GM12878 (cell line): ENCODE results near the gene SLC20A1. TPM values are rescaled to one million over a fixed set of nuclear protein-coding genes. Genes with fewer than 3 reads are reported as not detected.
A peak's percentile ranks its signal among the peaks of the same experiment; 100 is the strongest.

Experiments
- ATAC-seq: fragments of 200-7000 bp; cut with Tn5 transposase; 3 replicates; pipeline ENCODE4 v1.9.1; 2020; ENCODE audit warnings: mild to moderate bottlenecking, moderate library complexity
- BruUV-seq: library from RNA; stranded (reverse); fragments of 400-500 nt; replicated peaks from 2 replicates; lab custom pipeline; 2021; lab: Mats Ljungman, UMichigan
- CTCF ChIA-PET: fragments of 300-600 bp; sonication (Branson Sonifier 250); formaldehyde crosslinking; extraction: SDS; loops from one replicate; lab custom pipeline; 2021; ENCODE audit warnings: inconsistent platforms; lab: Yijun Ruan, JAX
- POLR2A ChIA-PET: fragments of 350-600 bp; formaldehyde crosslinking; extraction: SDS; loops from one replicate; lab custom pipeline; 2021; ENCODE audit warnings: inconsistent platforms; lab: Charles Lee
- RAD21 ChIA-PET: fragments of 300-600 bp; sonication (Branson Sonifier 250); formaldehyde crosslinking; loops from one replicate; lab custom pipeline; 2023; ENCODE audit warnings: antibody characterized with exemption; ENCODE audit not compliant: unreplicated experiment; lab: Charles Lee
- SMC1A ChIA-PET: fragments of 300-600 bp; sonication (Branson Sonifier 250); formaldehyde crosslinking; loops from one replicate; lab custom pipeline; 2023; ENCODE audit not compliant: unreplicated experiment, uncharacterized antibody; lab: Charles Lee
- DNase-seq: peaks from one replicate; pipeline ENCODE4 v3.0.0-alpha.2; 2011; ENCODE audit warnings: low read depth, low spot score
- FAIRE-seq: peaks from 3 replicates; lab custom pipeline; 2011; peaks lifted over from hg19 to GRCh38; lab: Jason Lieb, UNC
- H2AFZ ChIP-seq: 2 replicates; pipeline ENCODE4 v1.6.0; 2011; ENCODE audit warnings: low read depth, low read length, control low read depth; ENCODE audit not compliant: control insufficient read depth
- H3K27ac ChIP-seq: 2 replicates; pipeline ENCODE4 v1.5.1; 2011; ENCODE audit warnings: control low read depth; ENCODE audit not compliant: control insufficient read depth, insufficient read depth
- H3K27me3 ChIP-seq, 2 experiments: replicated peaks in 1 of 2; 2 replicates each; pipeline versions ENCODE4 v1.6.0 to v1.6.1; 2011; ENCODE audit warnings: low read length in 1 of 2; ENCODE audit not compliant: control insufficient read depth in 2 of 2, insufficient read depth in 2 of 2
- H3K36me3 ChIP-seq, 2 experiments: 2 replicates each; pipeline ENCODE4 v1.5.1; 2011; ENCODE audit warnings: low read length in 1 of 2; ENCODE audit not compliant: control insufficient read depth in 2 of 2, insufficient read depth in 2 of 2
- H3K4me1 ChIP-seq: 2 replicates; pipeline ENCODE4 v1.6.1; 2011; ENCODE audit warnings: mild to moderate bottlenecking, low read length, moderate library complexity, mixed read lengths; ENCODE audit not compliant: control insufficient read depth, insufficient read depth
- H3K4me2 ChIP-seq: 2 replicates; pipeline ENCODE4 v1.6.0; 2011; ENCODE audit warnings: control low read depth; ENCODE audit not compliant: control insufficient read depth, insufficient read depth
- H3K4me3 ChIP-seq: fragments of 200-600 bp; sonication (generic); 2 replicates; pipeline ENCODE4 v1.5.1; 2016
- H3K79me2 ChIP-seq: 2 replicates; pipeline ENCODE4 v1.6.0; 2011; ENCODE audit warnings: low read length; ENCODE audit not compliant: control insufficient read depth, insufficient read depth
- H3K9ac ChIP-seq: 2 replicates; pipeline ENCODE4 v1.8.0; 2011; ENCODE audit warnings: low read length, control low read depth, mixed read lengths; ENCODE audit not compliant: control insufficient read depth, insufficient read depth
- H3K9me3 ChIP-seq: replicated peaks from 3 replicates; pipeline ENCODE4 v1.5.1; 2011; ENCODE audit warnings: mild to moderate bottlenecking, low read length; ENCODE audit not compliant: control insufficient read depth, insufficient read depth
- H4K20me1 ChIP-seq: 2 replicates; pipeline ENCODE4 v1.6.0; 2011; ENCODE audit not compliant: control insufficient read depth, insufficient read depth
- ATF7 ChIP-seq: fragments of 450-650 bp; IDR thresholded peaks from 2 replicates; pipeline ENCODE4 v1.6.1; 2016; ENCODE audit warnings: low read depth, mild to moderate bottlenecking
- CBX5 ChIP-seq: sonication (generic); IDR thresholded peaks from 2 replicates; pipeline ENCODE4 v1.6.1; 2016; ENCODE audit warnings: low read depth, moderate library complexity, mild to moderate bottlenecking, inconsistent platforms
- DPF2 ChIP-seq: fragments of 450-650 bp; IDR thresholded peaks from 2 replicates; pipeline ENCODE4 v1.6.1; 2017; ENCODE audit warnings: mild to moderate bottlenecking
- HDGF ChIP-seq: fragments of 450-650 bp; IDR thresholded peaks from 2 replicates; pipeline ENCODE4 v1.6.1; 2016; ENCODE audit warnings: antibody characterized with exemption
- MTA2 ChIP-seq: fragments of 450-650 bp; IDR thresholded peaks from 2 replicates; pipeline ENCODE4 v1.6.1; 2016; ENCODE audit warnings: low read depth, mild to moderate bottlenecking, moderate library complexity
- NBN ChIP-seq: fragments of 450-650 bp; IDR thresholded peaks from 2 replicates; pipeline ENCODE4 v1.6.1; 2016
- SPI1 ChIP-seq: IDR thresholded peaks from 2 replicates; pipeline ENCODE4 v1.6.1; 2011; ENCODE audit warnings: low read depth, mild to moderate bottlenecking, low read length, moderate library complexity, borderline replicate concordance; ENCODE audit not compliant: insufficient read depth
- ZNF384 ChIP-seq: IDR thresholded peaks from 2 replicates; pipeline ENCODE4 v1.6.1; 2012; ENCODE audit warnings: low read depth, mild to moderate bottlenecking, low read length, improper control_type of control experiment, borderline replicate concordance
- ZNF622 ChIP-seq: fragments of 450-650 bp; IDR thresholded peaks from 2 replicates; pipeline ENCODE4 v1.6.1; 2017; ENCODE audit warnings: mild to moderate bottlenecking, inconsistent platforms
- WGBS: methylation state at CpG from one replicate; pipeline ENCODE4 v1.1.6; 2016; ENCODE audit warnings: low lambda C conversion rate; ENCODE audit not compliant: insufficient replicate concordance, insufficient coverage; ENCODE audit errors: missing lambda C conversion rate; 5-methylcytosine and 5-hydroxymethylcytosine counted together
- in situ Hi-C: fragments of 300-500 bp; cut with MboI; formaldehyde crosslinking; loops from 9 replicates; pipeline ENCODE4 v1.14.3; 2018; ENCODE audit warnings: mixed read lengths
- intact Hi-C: fragments of 100-400 bp; cut with micrococcal nuclease; formaldehyde crosslinking; loops from one replicate; pipeline ENCODE4 v1.14.2; 2022; ENCODE audit not compliant: unreplicated experiment
- polyA plus RNA-seq, 11 experiments: library from polyadenylated mRNA; depleted of rRNA in 4 of 11; unstranded in 6 of 11; stranded (reverse) in 5 of 11; fragments of >200 nt; fragmentation: Nextera tagmentation in 4 of 11; fragmentation: Illumina TruSeq in 1 of 11; extraction: Ambion mirVana in 4 of 11; extraction: Trizol in 1 of 11; gene quantifications; 1 replicate in 1 of 11; 2 replicates in 10 of 11; pipeline versions ENCODE4 v1.2.1 to v1.2.3, GENCODE V29; 2011 to 2016; ENCODE audit warnings: inconsistent platforms in 2 of 11, missing spikeins in 2 of 11, low read depth in 1 of 11
- total RNA-seq, 4 experiments: library from RNA; depleted of rRNA in 3 of 4; stranded (reverse); fragments of >200 nt in 3 of 4; fragmentation: Illumina TruSeq in 1 of 4; extraction: Trizol in 1 of 4; gene quantifications; 2 replicates each; pipeline versions ENCODE4 v1.2.1 to v1.2.3, GENCODE V29; 2013 to 2021
- TF ChIP-seq, protein P1 (sequence below): fragments of 450-650 bp; formaldehyde crosslinking; IDR thresholded peaks from 2 replicates; pipeline ENCODE4 v1.4.0; 2020; ENCODE audit warnings: mild to moderate bottlenecking, moderate library complexity
- TF ChIP-seq, protein P2 (sequence below): fragments of 450-650 bp; IDR thresholded peaks from 2 replicates; pipeline ENCODE4 v1.6.1; 2016; ENCODE audit warnings: mild to moderate bottlenecking
- TF ChIP-seq, protein P3 (sequence below): fragments of 450-650 bp; IDR thresholded peaks from 2 replicates; pipeline ENCODE4 v1.6.1; 2017; ENCODE audit warnings: low read depth, mild to moderate bottlenecking, moderate library complexity

SLC20A1 gene
- total and polyA plus RNA-seq, 10 of the 15 experiments (the other 5 are each of a cell fraction or from before 2014, with no cell fraction given) = 21.2 to 59.1 (median 43.2) TPM

DNA sequence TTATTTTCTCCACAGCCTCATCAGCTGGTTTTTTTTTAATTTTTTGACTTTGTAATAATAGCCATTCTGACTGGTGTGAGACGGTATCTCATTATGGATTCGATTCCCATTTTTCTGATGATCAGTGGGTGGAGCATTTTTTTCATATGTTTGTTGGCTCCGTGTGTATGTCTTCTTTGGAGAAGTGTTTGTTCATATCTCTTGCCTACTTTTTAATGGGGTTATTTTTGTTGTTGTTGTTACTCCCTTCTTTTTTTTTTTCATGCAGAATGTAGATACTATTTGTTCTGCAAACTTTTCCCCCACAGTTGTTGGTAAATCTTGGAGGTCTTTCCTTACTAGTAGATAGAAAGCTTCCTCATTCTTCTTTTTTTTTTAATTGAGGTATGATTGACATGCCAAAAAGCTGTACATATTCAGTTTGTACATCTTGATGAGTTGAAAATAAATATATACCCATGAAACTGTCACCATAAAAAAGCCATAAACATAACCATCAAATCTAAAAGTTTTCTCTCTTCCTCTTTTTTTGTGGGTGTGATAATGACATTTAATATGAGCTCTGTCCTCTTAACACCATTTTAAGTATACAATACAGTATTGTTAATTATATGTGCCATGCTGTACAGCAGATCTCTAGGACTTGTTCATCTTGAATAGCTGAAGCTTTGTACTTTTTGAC lies 53.2 kb downstream of the SLC20A1 start:
- TF ChIP-seq MTA2 = peak; percentile 86
- TF ChIP-seq ZNF384 = peak; percentile 62
- TF ChIP-seq ATF7 = peak; percentile 43; the same call in 1 of the 2 replicates
- TF ChIP-seq ZNF622 = no peak
- TF ChIP-seq, protein P1, sequence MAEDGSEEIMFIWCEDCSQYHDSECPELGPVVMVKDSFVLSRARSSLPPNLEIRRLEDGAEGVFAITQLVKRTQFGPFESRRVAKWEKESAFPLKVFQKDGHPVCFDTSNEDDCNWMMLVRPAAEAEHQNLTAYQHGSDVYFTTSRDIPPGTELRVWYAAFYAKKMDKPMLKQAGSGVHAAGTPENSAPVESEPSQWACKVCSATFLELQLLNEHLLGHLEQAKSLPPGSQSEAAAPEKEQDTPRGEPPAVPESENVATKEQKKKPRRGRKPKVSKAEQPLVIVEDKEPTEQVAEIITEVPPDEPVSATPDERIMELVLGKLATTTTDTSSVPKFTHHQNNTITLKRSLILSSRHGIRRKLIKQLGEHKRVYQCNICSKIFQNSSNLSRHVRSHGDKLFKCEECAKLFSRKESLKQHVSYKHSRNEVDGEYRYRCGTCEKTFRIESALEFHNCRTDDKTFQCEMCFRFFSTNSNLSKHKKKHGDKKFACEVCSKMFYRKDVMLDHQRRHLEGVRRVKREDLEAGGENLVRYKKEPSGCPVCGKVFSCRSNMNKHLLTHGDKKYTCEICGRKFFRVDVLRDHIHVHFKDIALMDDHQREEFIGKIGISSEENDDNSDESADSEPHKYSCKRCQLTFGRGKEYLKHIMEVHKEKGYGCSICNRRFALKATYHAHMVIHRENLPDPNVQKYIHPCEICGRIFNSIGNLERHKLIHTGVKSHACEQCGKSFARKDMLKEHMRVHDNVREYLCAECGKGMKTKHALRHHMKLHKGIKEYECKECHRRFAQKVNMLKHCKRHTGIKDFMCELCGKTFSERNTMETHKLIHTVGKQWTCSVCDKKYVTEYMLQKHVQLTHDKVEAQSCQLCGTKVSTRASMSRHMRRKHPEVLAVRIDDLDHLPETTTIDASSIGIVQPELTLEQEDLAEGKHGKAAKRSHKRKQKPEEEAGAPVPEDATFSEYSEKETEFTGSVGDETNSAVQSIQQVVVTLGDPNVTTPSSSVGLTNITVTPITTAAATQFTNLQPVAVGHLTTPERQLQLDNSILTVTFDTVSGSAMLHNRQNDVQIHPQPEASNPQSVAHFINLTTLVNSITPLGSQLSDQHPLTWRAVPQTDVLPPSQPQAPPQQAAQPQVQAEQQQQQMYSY = no peak
- peak; percentile 58; the same call in 1 of the 2 replicates for TF ChIP-seq NBN
- TF ChIP-seq SPI1 = peak; percentile 90
- TF ChIP-seq, protein P2, sequence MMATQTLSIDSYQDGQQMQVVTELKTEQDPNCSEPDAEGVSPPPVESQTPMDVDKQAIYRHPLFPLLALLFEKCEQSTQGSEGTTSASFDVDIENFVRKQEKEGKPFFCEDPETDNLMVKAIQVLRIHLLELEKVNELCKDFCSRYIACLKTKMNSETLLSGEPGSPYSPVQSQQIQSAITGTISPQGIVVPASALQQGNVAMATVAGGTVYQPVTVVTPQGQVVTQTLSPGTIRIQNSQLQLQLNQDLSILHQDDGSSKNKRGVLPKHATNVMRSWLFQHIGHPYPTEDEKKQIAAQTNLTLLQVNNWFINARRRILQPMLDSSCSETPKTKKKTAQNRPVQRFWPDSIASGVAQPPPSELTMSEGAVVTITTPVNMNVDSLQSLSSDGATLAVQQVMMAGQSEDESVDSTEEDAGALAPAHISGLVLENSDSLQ = peak; percentile 96
- TF ChIP-seq HDGF = peak; percentile 52; the same call in 1 of the 2 replicates
- TF ChIP-seq DPF2 = peak; percentile 46; the same call in 1 of the 2 replicates
- TF ChIP-seq, protein P3, sequence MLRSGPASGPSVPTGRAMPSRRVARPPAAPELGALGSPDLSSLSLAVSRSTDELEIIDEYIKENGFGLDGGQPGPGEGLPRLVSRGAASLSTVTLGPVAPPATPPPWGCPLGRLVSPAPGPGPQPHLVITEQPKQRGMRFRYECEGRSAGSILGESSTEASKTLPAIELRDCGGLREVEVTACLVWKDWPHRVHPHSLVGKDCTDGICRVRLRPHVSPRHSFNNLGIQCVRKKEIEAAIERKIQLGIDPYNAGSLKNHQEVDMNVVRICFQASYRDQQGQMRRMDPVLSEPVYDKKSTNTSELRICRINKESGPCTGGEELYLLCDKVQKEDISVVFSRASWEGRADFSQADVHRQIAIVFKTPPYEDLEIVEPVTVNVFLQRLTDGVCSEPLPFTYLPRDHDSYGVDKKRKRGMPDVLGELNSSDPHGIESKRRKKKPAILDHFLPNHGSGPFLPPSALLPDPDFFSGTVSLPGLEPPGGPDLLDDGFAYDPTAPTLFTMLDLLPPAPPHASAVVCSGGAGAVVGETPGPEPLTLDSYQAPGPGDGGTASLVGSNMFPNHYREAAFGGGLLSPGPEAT = peak; percentile 40; the same call in 1 of the 2 replicates
- no peak for TF ChIP-seq CBX5
- Histone ChIP-seq H3K79me2 (no peaks in the 10 kb centered on the region), H4K20me1 (no peaks in the 10 kb centered on the region), H2AFZ (no peak overlapping the region), H3K27me3 (no peaks in the 10 kb centered on the region), H3K9ac (no peak overlapping the region), H3K4me1 (peaks cover 29% of the 10 kb centered on the region), H3K9me3 (no peaks in the 10 kb centered on the region), H3K36me3 (no peaks in the 10 kb centered on the region), H3K4me2 (no peak overlapping the region), H3K27ac (peak overlapping the region; percentile 63; the same call in 1 of the 2 replicates), H3K4me3 (no peak overlapping the region)
- DNase-seq = no peak
- RAD21 ChIA-PET = interaction anchor here (0.7 to 7.1 kb wide), 15 partner anchors 7 to 644 kb away, joined by 3 to 85 read pairs (median 4); partner anchors contain the start of genes SLC20A1 and TMEM87B
- FAIRE-seq = no peak
- CTCF ChIA-PET = interaction anchor here (0.6 to 5.2 kb wide), 12 partner anchors 8 to 243 kb away, joined by 3 to 64 read pairs (median 4); no protein-coding TSS in a partner anchor
- no TSS peak for BruUV-seq
- POLR2A ChIA-PET = interaction anchor here (0.7 to 3.1 kb wide), 11 partner anchors 8 to 68 kb away, joined by 3 to 44 read pairs (median 5); no protein-coding TSS in a partner anchor
- intact Hi-C loops = no loop called here
- SMC1A ChIA-PET = interaction anchor here (0.6 to 14.2 kb wide), 12 partner anchors 5 to 466 kb away, joined by 3 to 271 read pairs (median 6); no protein-coding TSS in a partner anchor
- 94% methylated on average over 3 of the region's 3 CpGs for whole genome bisulfite sequencing
- peak; percentile 53 for ATAC-seq
- in situ Hi-C loops = no loop called here
